DND-41 (cell line): ENCODE results near the gene TMEM54.

Experiments
- EZH2 ChIP-seq: IDR thresholded peaks from 3 replicates; pipeline ENCODE4 v1.6.1; 2012; ENCODE audit warnings: borderline replicate concordance, low read depth, mild to moderate bottlenecking, moderate library complexity, low read length, inconsistent platforms; ENCODE audit not compliant: severe bottlenecking
- TF ChIP-seq, protein P1 (sequence below): IDR thresholded peaks from 2 replicates; pipeline ENCODE4 v1.5.1; 2012; ENCODE audit warnings: borderline replicate concordance, low read length, moderate library complexity, mild to moderate bottlenecking; ENCODE audit not compliant: poor library complexity, severe bottlenecking; ENCODE audit errors: extremely low read depth

DNA sequence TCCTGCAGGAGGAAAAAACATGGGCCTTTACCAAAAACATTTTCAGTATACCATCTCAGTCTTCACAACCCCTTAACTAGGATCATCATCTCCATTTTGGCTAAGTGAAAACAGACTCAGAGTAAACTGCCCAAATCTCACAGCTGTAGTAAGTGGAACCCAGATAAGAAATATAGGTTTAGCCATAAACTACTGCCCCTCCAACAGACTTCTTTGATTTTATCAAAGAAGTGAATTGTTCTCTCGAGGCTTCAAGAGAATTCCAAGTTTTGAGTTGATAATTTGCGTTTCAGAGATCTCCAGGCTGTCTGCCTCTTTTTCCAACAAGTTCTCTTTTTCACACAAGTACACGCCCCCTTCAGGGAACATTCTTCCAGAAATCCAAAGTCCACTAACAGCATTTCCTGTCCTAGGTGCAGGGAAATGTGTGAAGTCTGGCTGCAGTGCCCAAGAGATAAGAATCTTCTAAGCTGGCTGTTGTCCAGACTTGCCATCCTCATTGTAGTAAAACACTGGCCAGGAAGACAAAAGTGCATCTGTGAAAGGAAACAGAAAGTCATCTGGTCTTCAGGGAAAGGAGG is 32.6 kb upstream of the TMEM54 start:
- TF ChIP-seq, protein P1, sequence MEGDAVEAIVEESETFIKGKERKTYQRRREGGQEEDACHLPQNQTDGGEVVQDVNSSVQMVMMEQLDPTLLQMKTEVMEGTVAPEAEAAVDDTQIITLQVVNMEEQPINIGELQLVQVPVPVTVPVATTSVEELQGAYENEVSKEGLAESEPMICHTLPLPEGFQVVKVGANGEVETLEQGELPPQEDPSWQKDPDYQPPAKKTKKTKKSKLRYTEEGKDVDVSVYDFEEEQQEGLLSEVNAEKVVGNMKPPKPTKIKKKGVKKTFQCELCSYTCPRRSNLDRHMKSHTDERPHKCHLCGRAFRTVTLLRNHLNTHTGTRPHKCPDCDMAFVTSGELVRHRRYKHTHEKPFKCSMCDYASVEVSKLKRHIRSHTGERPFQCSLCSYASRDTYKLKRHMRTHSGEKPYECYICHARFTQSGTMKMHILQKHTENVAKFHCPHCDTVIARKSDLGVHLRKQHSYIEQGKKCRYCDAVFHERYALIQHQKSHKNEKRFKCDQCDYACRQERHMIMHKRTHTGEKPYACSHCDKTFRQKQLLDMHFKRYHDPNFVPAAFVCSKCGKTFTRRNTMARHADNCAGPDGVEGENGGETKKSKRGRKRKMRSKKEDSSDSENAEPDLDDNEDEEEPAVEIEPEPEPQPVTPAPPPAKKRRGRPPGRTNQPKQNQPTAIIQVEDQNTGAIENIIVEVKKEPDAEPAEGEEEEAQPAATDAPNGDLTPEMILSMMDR = no peak
- TF ChIP-seq EZH2 = no peak
